ENCODE data around the gene PRKAG1. TPM values are rescaled to one million over a fixed set of nuclear protein-coding genes. Genes with fewer than 3 reads are reported as not detected.

The PRKAG1 gene
- total RNA-seq, 1 experiment from 2014 or later, result 41.6 TPM

DNA sequence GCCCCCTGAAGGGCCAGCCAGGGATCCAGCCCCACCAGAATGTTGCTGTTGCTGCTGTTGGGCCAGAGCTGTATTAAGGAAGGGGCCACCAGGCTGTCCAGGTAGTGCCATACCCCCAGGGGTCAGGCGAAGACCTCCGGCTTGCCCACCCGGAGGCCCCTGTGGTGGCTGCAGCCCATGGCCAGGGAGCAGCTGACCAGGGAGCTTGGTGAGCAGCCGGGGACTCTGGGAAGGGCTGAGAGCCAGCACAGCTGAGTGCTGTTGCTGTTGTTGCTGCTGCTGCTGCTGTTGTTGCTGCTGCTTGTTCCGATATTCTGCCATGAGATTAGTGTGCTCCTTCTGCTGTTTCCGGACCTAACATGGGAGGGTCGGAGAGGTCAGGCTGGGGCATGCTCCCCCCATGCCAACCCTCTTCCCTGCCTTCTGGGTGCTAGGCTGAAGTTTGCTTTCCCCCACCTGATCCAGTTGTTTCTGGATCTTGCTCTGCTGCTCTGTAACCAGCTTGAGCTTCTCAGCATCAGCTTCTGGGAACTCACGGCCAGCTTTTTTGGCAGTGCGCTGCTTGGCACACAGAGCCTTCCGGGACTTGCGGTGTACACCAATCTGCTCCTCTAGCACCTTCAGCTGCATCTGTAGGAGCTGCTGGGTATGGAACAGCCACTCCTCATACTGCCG lies 15.2 kb upstream of the PRKAG1 start:
- TF ChIP-seq ELF4 (CRISPR knock-in tag; IDR thresholded peaks at IDR 0.05; ENCODE audit: low read depth), result no peak
- TF ChIP-seq ESRRA (CRISPR knock-in tag; IDR thresholded peaks at IDR 0.05; ENCODE audit: borderline replicate concordance), result no peak
- TF ChIP-seq, protein P1, sequence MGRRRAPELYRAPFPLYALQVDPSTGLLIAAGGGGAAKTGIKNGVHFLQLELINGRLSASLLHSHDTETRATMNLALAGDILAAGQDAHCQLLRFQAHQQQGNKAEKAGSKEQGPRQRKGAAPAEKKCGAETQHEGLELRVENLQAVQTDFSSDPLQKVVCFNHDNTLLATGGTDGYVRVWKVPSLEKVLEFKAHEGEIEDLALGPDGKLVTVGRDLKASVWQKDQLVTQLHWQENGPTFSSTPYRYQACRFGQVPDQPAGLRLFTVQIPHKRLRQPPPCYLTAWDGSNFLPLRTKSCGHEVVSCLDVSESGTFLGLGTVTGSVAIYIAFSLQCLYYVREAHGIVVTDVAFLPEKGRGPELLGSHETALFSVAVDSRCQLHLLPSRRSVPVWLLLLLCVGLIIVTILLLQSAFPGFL (CRISPR knock-in tag; IDR thresholded peaks at IDR 0.05; ENCODE audit: borderline replicate concordance), result no peak
- TF ChIP-seq JUN (CRISPR knock-in tag; IDR thresholded peaks at IDR 0.05), result no peak
- TF ChIP-seq NFE2L1 (CRISPR knock-in tag; IDR thresholded peaks at IDR 0.05), result no peak
- TF ChIP-seq CREB1 (CRISPR knock-in tag; IDR thresholded peaks at IDR 0.05), result no peak
- no peak for TF ChIP-seq ZNF121 (CRISPR knock-in tag; IDR thresholded peaks at IDR 0.05)
- no peak for TF ChIP-seq USF2 (CRISPR knock-in tag; IDR thresholded peaks at IDR 0.05)
- TF ChIP-seq, protein P2, sequence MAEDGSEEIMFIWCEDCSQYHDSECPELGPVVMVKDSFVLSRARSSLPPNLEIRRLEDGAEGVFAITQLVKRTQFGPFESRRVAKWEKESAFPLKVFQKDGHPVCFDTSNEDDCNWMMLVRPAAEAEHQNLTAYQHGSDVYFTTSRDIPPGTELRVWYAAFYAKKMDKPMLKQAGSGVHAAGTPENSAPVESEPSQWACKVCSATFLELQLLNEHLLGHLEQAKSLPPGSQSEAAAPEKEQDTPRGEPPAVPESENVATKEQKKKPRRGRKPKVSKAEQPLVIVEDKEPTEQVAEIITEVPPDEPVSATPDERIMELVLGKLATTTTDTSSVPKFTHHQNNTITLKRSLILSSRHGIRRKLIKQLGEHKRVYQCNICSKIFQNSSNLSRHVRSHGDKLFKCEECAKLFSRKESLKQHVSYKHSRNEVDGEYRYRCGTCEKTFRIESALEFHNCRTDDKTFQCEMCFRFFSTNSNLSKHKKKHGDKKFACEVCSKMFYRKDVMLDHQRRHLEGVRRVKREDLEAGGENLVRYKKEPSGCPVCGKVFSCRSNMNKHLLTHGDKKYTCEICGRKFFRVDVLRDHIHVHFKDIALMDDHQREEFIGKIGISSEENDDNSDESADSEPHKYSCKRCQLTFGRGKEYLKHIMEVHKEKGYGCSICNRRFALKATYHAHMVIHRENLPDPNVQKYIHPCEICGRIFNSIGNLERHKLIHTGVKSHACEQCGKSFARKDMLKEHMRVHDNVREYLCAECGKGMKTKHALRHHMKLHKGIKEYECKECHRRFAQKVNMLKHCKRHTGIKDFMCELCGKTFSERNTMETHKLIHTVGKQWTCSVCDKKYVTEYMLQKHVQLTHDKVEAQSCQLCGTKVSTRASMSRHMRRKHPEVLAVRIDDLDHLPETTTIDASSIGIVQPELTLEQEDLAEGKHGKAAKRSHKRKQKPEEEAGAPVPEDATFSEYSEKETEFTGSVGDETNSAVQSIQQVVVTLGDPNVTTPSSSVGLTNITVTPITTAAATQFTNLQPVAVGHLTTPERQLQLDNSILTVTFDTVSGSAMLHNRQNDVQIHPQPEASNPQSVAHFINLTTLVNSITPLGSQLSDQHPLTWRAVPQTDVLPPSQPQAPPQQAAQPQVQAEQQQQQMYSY (CRISPR knock-in tag; IDR thresholded peaks at IDR 0.05), result no peak
- no peak for TF ChIP-seq TCF7 (CRISPR knock-in tag; IDR thresholded peaks at IDR 0.05; ENCODE audit: low read depth)
- no peak for TF ChIP-seq PRRX2 (CRISPR knock-in tag; IDR thresholded peaks at IDR 0.05)
- no peak for TF ChIP-seq SMAD4 (CRISPR knock-in tag; IDR thresholded peaks at IDR 0.05)
- TF ChIP-seq, protein P3, sequence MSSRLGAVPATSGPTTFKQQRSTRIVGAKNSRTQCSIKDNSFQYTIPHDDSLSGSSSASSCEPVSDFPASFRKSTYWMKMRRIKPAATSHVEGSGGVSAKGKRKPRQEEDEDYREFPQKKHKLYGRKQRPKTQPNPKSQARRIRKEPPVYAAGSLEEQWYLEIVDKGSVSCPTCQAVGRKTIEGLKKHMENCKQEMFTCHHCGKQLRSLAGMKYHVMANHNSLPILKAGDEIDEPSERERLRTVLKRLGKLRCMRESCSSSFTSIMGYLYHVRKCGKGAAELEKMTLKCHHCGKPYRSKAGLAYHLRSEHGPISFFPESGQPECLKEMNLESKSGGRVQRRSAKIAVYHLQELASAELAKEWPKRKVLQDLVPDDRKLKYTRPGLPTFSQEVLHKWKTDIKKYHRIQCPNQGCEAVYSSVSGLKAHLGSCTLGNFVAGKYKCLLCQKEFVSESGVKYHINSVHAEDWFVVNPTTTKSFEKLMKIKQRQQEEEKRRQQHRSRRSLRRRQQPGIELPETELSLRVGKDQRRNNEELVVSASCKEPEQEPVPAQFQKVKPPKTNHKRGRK (CRISPR knock-in tag; IDR thresholded peaks at IDR 0.05; ENCODE audit: borderline replicate concordance), result no peak
- TF ChIP-seq OVOL2 (CRISPR knock-in tag; IDR thresholded peaks at IDR 0.05; ENCODE audit: borderline replicate concordance), result no peak
- no peak for TF ChIP-seq MYBL2 (CRISPR knock-in tag; IDR thresholded peaks at IDR 0.05)
- no peak for TF ChIP-seq ZNF425 (CRISPR knock-in tag; conservative IDR thresholded peaks at IDR 0.05)
- H3K4me3 Mint-ChIP-seq, result no peak overlapping the region
- POLR2A ChIA-PET, result interaction anchor here (1.4 kb wide), 1 partner anchor 10 kb away, joined by 3 read pairs; no protein-coding TSS in a partner anchor
- H3K9me3 Mint-ChIP-seq, result no peaks in the 10 kb centered on the region
- H3K4me1 Mint-ChIP-seq, result no peaks in the 10 kb centered on the region
- DNase-seq (ENCODE audit: low spot score) (no peak), ATAC-seq (no peak)
- no peaks in the 10 kb centered on the region for H3K27me3 Mint-ChIP-seq (ENCODE audit: low read depth)
- CTCF ChIA-PET, result interaction anchor here (0.6 to 3.8 kb wide), 6 partner anchors 10 to 143 kb away, joined by 3 to 23 read pairs (median 5); no protein-coding TSS in a partner anchor
- peaks cover 55% of the 10 kb centered on the region for H3K36me3 Mint-ChIP-seq
- no peak overlapping the region for H3K27ac Mint-ChIP-seq
